Cardiac septum (tissue), 1 donor: Measurements from ENCODE around the gene EFCAB14. TPM values are rescaled to one million over a fixed set of nuclear protein-coding genes. Genes with fewer than 3 reads are reported as not detected.

Source experiments
- DNase-seq: peaks from one replicate; pipeline ENCODE4 v3.0.0-alpha.2; 2020; ENCODE audit warnings: low spot score
- intact Hi-C: fragments of 100-400 bp; cut with DNase I; formaldehyde crosslinking; loops from one replicate; pipeline ENCODE4 v1.14.0; 2022
- total RNA-seq: library from RNA; stranded (reverse); fragmentation: NEBNext Ultra II Directional; extraction: Animal tissue kit (Norgen Biotek cat#: 25700); gene quantifications from one replicate; pipeline ENCODE4 v1.2.1, GENCODE V29; 2021
- donor health status: DM: no; HTN: no; CAD: no.

Gene EFCAB14
- total RNA-seq, 1 donor from 2014 or later, result 53.7 TPM

DNA sequence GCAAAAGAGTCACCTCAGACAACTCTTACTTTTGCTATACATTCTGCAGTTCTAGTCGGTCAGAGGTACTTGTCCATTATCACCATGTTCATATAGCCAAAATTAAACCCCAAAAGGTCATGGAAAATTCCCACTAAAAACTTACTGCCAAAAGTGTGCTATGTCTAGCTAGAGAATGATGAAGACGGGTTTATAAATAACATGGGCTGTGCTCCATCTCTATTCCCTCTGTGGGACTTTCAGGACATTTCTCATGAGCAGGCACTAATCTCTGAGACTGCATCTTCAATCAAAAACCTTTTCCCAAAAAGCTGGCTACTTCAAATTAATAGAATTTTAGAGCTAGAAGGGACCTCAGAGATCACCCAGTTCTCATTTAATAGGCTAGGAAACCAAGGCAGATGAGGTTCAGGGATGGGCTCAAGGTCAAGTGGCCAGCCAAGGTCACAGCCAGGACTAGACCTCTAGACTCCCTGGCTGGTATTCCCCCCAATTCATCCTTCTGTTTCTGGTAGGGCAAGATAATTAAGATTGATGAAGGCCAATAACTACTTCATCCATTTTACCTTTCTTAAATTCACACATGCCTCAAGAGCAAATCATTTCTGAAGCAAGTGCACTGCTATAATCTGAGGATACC, 81.3 kb downstream of the EFCAB14 start:
- intact Hi-C loops, result no loop called here

DNA sequence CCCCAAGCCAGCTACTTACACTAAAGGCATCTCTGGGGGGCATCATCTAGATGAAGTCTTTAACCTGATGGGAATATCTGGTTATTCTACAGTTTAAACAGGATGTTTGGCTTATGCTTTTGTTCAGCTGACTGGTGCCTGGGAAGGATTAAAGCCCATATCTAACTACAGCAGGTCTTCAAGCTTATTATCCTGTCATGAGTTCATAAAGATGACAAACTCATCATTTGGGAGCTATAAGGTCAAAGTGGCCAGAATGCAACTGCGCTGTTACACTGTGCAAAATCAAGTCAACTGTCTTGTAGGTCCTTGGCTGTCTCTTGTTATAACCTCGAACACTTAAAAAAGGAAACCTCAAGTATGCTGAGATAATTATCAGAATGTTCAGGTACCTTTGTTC, 83.7 kb downstream of the EFCAB14 start:
- intact Hi-C loops, result no loop called here
- no peak for DNase-seq

More for the DNA sequence above, 81.3 kb downstream of the EFCAB14 start:
- no peak for DNase-seq

DNA sequence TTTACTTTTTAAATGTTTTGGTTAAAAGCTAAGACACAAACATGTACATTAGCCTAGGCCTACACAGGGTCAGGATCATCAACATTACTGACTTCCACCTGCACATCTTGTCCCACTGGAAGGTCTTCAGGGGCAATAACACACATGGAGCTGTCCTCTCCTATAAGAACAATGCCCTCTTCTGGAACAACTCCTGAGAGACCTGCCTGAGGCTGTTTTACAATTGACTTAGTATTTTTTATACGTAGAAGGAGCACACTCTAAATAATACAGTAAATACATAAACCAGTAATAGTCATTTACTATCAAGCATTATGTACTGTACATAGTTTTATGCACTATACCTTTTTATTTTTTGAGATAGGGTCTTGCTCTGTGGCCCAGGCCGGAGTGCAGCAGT, 88.2 kb downstream of the EFCAB14 start:
- no peak for DNase-seq
- intact Hi-C loops, result no loop called here

Other genes starting within 250 kb of the EFCAB14 start
- gene DMBX1, start 229.3 kb downstream of the EFCAB14 start, total RNA-seq, result not detected
- gene KNCN, start 167.5 kb downstream of the EFCAB14 start, total RNA-seq, result not detected
- gene MKNK1, start 114.8 kb downstream of the EFCAB14 start, total RNA-seq, result 38.2 TPM
- 14.9 TPM for gene MOB3C, start 102.3 kb downstream of the EFCAB14 start, total RNA-seq
- 190 TPM for gene ATPAF1, start 50.8 kb downstream of the EFCAB14 start, total RNA-seq
- gene TEX38, start 47.3 kb downstream of the EFCAB14 start, total RNA-seq, result 0.24 TPM
- gene CYP4B1, start 79.9 kb upstream of the EFCAB14 start, total RNA-seq, result not detected
- not detected for gene CYP4A11, start 222.4 kb upstream of the EFCAB14 start, total RNA-seq